Bronchial epithelial cell (primary cell): ENCODE measurements around the gene PPP1R1C. TPM values are rescaled to one million over a fixed set of nuclear protein-coding genes. Genes with fewer than 3 reads are reported as not detected.
"Not testable (repeated sequence)": the region's sequence is repeated elsewhere in the genome, so short reads cannot be mapped to it uniquely, and the experiment has no call there.

ENCODE experiments used
- DNase-seq: peaks from one replicate; pipeline ENCODE4 v3.0.0-alpha.2; 2010; ENCODE audit warnings: low read depth
- FAIRE-seq: peaks from 2 replicates; lab custom pipeline; 2011; peaks lifted over from hg19 to GRCh38; lab: Jason Lieb, UNC
- H3K27me3 ChIP-seq: 2 replicates; pipeline ENCODE4 v1.5.1; 2011; ENCODE audit warnings: low read length; ENCODE audit not compliant: control insufficient read depth, insufficient read depth
- H3K36me3 ChIP-seq: 2 replicates; pipeline ENCODE4 v1.5.1; 2011; ENCODE audit warnings: low read length; ENCODE audit not compliant: control insufficient read depth, insufficient read depth
- H3K4me3 ChIP-seq: 2 replicates; pipeline ENCODE4 v1.5.1; 2011; ENCODE audit warnings: mild to moderate bottlenecking, low read depth, low read length, control low read depth
- total RNA-seq: library from RNA; depleted of rRNA; stranded (reverse); fragments of >200 nt; gene quantifications from 2 replicates; pipeline ENCODE4 v1.2.1, GENCODE V29; 2014
- TF ChIP-seq, protein P1 (sequence below): IDR thresholded peaks from 2 replicates; pipeline ENCODE4 v1.5.1; 2011; ENCODE audit warnings: mild to moderate bottlenecking, moderate library complexity, low read length, control low read depth, inconsistent platforms; ENCODE audit not compliant: insufficient read depth, severe bottlenecking

The PPP1R1C gene
- total RNA-seq, 1 donor from 2014 or later: 2.1 TPM

DNA sequence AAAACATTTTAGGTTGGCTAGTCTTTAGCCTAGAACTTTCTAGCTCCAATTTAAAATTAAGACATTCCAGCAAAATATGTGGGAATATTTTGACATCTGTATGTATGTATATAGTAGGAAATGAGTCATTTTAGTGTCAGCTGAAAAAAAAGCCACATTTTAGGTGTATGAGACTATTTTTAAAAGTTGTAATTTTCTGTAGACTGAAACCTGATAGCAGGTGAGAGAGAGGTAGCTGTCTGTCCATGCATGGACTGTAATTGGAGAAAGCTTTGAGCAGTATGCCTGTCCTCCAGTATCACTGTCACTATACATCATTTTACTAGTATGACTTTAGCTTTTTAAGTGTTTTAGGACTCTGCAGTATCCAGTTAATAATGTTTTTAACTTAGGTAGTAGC lies 26.1 kb upstream of the PPP1R1C start:
- H3K27me3 ChIP-seq: no peaks in the 10 kb centered on the region
- DNase-seq: peak; percentile 21
- H3K36me3 ChIP-seq: no peaks in the 10 kb centered on the region
- H3K4me3 ChIP-seq: no peak overlapping the region
- TF ChIP-seq, protein P1, sequence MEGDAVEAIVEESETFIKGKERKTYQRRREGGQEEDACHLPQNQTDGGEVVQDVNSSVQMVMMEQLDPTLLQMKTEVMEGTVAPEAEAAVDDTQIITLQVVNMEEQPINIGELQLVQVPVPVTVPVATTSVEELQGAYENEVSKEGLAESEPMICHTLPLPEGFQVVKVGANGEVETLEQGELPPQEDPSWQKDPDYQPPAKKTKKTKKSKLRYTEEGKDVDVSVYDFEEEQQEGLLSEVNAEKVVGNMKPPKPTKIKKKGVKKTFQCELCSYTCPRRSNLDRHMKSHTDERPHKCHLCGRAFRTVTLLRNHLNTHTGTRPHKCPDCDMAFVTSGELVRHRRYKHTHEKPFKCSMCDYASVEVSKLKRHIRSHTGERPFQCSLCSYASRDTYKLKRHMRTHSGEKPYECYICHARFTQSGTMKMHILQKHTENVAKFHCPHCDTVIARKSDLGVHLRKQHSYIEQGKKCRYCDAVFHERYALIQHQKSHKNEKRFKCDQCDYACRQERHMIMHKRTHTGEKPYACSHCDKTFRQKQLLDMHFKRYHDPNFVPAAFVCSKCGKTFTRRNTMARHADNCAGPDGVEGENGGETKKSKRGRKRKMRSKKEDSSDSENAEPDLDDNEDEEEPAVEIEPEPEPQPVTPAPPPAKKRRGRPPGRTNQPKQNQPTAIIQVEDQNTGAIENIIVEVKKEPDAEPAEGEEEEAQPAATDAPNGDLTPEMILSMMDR: no peak
- FAIRE-seq: no peak

DNA sequence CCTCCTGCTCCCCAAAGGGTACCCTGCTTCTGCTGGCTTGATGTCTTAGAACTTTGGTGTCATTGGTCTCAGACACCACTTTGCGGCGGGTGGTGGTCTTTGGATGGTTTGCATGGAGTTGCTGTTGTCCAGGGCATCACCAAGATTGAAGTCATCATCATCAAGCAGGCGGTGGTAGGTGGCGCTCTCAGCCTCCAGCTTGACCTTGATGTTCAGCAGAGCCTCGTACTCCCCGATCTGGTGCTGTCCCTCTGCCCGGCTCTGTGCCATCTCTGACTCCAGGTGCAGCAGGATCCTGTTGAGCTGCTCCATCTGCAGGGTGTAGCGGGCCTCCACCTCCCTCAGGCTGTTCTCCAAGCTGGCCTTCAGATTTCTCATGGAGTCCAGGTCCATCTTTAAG lies 24.5 kb upstream of the PPP1R1C start:
- H3K4me3 ChIP-seq, DNase-seq, H3K36me3 ChIP-seq, FAIRE-seq, H3K27me3 ChIP-seq: not testable (repeated sequence)

DNA sequence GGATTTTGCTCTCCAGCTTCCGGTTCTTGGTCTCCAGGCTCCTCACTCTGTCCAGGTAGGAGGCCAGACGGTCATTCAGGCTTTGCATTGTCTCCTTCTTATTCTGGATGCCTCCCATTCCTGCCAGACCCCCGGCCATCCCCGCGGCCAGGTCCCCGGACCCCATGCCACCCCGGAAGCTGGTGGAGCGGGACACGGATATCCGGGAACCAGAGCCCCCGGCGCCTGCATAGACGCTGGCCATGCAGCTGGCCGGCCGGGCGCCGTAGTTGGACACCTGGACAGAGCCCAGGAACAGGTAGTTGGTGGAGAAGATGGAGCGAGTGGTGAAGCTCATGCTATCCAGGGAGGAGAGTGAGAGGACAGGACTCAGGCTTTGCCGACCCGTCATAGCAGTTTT lies 23.5 kb upstream of the PPP1R1C start:
- DNase-seq (no peak), FAIRE-seq (no peak)
- no peaks in the 10 kb centered on the region for H3K27me3 ChIP-seq
- TF ChIP-seq, protein P1: no peak
- no peak overlapping the region for H3K4me3 ChIP-seq
- no peaks in the 10 kb centered on the region for H3K36me3 ChIP-seq

DNA sequence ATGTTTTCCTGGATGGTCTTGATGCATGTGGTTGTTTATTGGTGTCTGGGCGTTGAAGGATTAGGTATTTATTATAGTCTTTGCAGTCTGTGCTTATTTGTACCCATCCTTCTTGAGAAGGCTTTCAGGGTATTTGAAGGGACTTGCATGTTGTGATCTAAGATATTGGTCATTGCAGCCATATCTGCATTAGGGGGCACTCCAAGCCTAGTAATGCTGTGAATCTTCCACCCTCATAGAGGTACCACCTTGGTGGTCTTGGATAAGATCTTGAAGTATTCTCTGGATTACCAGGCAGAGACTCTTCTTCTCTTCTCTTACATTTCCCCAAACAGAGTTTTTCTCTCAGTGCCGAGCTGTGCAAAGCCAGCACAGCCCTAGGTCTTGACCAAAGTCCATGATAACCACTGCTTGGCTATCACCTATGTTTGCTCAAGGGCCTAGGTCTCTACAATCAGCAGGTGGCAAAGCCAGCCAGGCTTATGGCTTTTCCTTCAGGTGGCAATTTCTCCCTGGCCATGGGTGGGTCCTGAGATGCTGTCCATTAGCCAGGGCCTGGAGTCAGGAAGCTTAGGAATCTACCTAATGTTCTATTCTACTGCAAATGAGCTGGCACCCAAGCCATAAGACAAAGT lies 15.4 kb upstream of the PPP1R1C start:
- Histone ChIP-seq H3K4me3 (no peak overlapping the region), H3K27me3 (no peaks in the 10 kb centered on the region), H3K36me3 (no peaks in the 10 kb centered on the region)
- DNase-seq: no peak
- no peak for FAIRE-seq
- TF ChIP-seq, protein P1: no peak

DNA sequence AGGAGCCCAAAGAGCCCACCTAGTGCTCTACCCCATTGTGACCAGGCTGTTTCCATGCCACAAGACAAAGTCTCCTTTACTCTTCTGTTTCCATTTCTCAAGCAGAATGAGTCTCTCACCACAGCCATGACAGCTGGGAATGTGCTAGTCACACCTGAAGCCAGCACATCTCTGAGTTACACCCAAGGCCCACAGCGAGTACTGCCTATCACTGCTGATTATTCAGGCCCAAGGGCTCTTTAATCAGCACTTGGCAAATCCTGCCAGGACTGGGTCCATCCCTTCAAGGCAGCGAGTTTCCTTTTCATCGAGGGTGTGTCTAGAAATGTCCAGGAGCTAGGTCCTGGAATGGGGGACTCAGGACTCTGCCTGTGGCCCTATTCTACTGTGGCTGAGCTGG lies 14.6 kb upstream of the PPP1R1C start:
- Histone ChIP-seq H3K4me3 (no peak overlapping the region), H3K27me3 (no peaks in the 10 kb centered on the region), H3K36me3 (no peaks in the 10 kb centered on the region)
- peak; percentile 62 for FAIRE-seq
- TF ChIP-seq, protein P1: no peak
- peak; percentile 29 for DNase-seq

DNA sequence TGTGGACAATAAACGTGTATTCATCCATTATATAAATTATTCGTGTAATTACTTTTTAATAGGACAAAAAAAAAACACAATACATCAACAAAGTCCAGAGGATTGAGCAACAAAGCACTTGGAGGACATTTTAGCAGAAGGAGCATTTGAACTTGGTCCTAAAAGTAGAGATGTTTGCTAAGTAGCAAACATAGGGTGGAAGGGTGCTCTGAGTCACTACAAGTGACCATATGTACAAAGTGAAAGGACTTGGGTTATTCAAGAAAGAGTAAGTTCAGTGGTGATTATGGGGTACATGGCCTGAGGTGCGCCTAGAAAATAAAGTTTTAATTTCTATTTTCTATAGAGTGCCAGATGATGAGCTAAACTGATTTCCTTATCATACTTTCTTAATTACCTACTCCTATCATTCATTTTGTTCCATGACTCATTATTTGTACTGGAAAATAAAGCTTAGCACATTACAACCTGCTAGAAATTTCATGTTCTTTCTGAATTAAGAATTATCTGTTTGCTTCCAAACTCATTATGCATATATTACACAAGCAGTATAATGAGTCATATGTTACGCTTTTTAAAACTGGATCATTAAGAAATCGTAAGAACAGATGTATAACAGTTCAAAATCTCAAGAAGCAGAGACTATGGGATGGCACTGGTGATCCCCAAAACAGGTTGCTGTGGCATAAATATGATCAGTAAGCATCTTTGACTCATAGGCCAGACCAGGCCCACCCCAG lies 13.1 kb upstream of the PPP1R1C start:
- DNase-seq (peak; percentile 83), FAIRE-seq (no peak)
- no peaks in the 10 kb centered on the region for H3K36me3 ChIP-seq
- H3K27me3 ChIP-seq: no peaks in the 10 kb centered on the region
- TF ChIP-seq, protein P1: no peak
- no peak overlapping the region for H3K4me3 ChIP-seq
